Stimulated activated memory B cell treated with anti-CD40 and anti-IgM and Interleukin-4, amounts not matched to agents 10 μg/mL and 1 μg/mL and 100 μg/mL, for 72 hours (primary cell): ENCODE results near the gene SUDS3.
"Not testable (repeated sequence)": the region's sequence is repeated elsewhere in the genome, so short reads cannot be mapped to it uniquely, and the experiment has no call there.

ENCODE experiments used
- ATAC-seq: fragments of 150-1000 bp; cut with Tn5 transposase; 2 replicates; pipeline ENCODE4 v1.10.0; 2021
- H3K27ac Mint-ChIP-seq: one replicate; pipeline ENCODE4 v1.8.0; 2022; ENCODE audit warnings: mild to moderate bottlenecking, mixed read lengths
- H3K27me3 Mint-ChIP-seq: one replicate; pipeline ENCODE4 v1.8.0; 2022; ENCODE audit warnings: mixed read lengths
- H3K36me3 Mint-ChIP-seq: one replicate; pipeline ENCODE4 v1.8.0; 2022; ENCODE audit warnings: mixed read lengths
- H3K4me1 Mint-ChIP-seq: one replicate; pipeline ENCODE4 v1.8.0; 2022; ENCODE audit warnings: mixed read lengths
- H3K4me3 Mint-ChIP-seq: one replicate; pipeline ENCODE4 v1.8.0; 2022; ENCODE audit warnings: mild to moderate bottlenecking, moderate library complexity, mixed read lengths
- H3K9me3 Mint-ChIP-seq: one replicate; pipeline ENCODE4 v1.8.0; 2022; ENCODE audit warnings: mixed read lengths

The SUDS3 gene

GRCh38 chr12:118402251-118402650, 25.9 kb downstream of the SUDS3 start:
- Mint-ChIP-seq H3K4me3 (no peak overlapping the region), H3K4me1 (no peaks in the 10 kb centered on the region), H3K36me3 (peaks cover 54% of the 10 kb centered on the region), H3K9me3 (no peaks in the 10 kb centered on the region), H3K27ac (no peak overlapping the region), H3K27me3 (no peaks in the 10 kb centered on the region)
- ATAC-seq = no peak

- Mint-ChIP-seq H3K27ac (no peak overlapping the region), H3K4me1 (no peaks in the 10 kb centered on the region), H3K4me3 (no peak overlapping the region), H3K36me3 (peaks cover 48% of the 10 kb centered on the region), H3K9me3 (no peaks in the 10 kb centered on the region), H3K27me3 (no peaks in the 10 kb centered on the region)
- ATAC-seq = no peak
Measured at GRCh38 chr12:118404876-118405521, 28.6 kb downstream of the SUDS3 start.

GRCh38 chr12:118408241-118408640, 31.9 kb downstream of the SUDS3 start:
- H3K4me1 Mint-ChIP-seq, H3K27ac Mint-ChIP-seq, ATAC-seq, H3K9me3 Mint-ChIP-seq, H3K4me3 Mint-ChIP-seq, H3K27me3 Mint-ChIP-seq: not testable (repeated sequence)
- H3K36me3 Mint-ChIP-seq = peaks cover 48% of the 10 kb centered on the region

DNA sequence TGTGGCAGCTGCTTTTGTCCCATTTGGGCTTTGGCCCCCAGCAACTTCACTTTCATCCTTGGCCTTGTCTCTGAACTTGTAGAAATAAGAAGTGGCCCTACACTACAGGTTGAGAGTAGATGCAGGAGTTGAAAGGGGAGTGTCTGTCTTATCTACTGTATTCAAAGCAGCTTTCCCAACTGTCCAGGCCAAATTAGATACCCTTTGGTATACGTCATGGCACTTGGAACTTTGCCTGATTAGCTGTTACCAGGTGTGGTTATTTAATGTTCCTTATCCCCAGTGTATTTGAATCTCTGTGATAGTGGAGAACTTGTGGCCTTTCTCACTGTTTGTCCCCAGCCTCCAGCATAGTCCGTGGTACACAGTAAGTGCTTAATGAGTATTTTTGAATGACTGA, 33.5 kb downstream of the SUDS3 start:
- no peak for ATAC-seq
- no peaks in the 10 kb centered on the region for H3K9me3 Mint-ChIP-seq
- H3K4me3 Mint-ChIP-seq = no peak overlapping the region
- no peaks in the 10 kb centered on the region for H3K4me1 Mint-ChIP-seq
- H3K27me3 Mint-ChIP-seq = no peaks in the 10 kb centered on the region
- H3K36me3 Mint-ChIP-seq = peaks cover 63% of the 10 kb centered on the region
- no peak overlapping the region for H3K27ac Mint-ChIP-seq

DNA sequence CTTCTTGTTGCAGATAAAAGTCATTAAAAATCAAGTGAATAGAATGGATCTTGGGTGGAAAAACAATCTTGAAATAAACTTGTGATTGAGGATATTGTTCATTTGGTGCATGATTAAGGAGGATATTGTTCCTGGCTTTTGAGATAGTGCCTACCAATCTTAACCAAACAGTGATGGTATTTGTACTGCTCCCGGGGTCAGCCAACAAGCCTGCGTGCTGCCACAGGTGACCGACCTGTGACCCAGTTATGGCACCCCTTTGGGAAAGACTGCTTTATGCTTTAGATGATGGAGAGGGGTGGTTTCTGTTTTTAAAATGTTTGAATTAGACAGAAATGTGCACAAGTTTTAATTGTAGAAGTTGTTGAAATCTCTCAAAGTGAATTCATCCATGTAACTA, 41.6 kb downstream of the SUDS3 start:
- Mint-ChIP-seq H3K9me3 (no peaks in the 10 kb centered on the region), H3K27me3 (no peaks in the 10 kb centered on the region), H3K36me3 (peaks cover 56% of the 10 kb centered on the region), H3K4me3 (no peak overlapping the region), H3K4me1 (no peaks in the 10 kb centered on the region), H3K27ac (no peak overlapping the region)
- ATAC-seq = no peak

DNA sequence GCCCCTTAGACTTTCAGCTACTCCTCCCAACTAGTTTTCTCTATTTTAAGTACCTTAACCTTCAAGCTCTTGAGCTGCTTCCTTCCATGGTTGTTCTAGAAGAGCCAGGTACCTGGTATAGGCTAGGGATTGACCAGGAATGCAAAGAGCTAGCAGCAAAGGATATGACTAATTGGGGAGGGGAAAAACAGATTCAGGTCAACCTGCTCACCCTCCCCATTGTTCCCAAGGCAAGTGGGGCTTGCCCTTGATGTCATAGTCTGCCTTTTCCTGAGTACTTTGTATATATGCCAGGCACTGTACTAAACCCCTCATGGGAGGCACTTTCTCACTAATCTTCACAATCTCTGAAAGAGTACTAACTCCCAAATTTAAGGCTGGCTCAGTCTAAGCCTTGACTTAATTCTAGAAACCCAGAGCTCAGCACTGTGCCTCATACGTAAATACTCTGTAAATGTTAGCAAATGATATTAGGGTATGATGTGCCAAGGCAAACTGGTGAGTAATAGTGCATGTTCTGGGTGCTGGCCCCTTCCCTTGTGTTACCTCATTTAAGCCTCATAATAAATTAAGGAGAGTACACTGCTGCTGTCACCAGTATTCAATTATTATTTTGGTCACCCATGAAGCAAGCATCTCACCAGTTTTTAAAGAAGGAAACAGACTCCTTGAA, 42.2 kb downstream of the SUDS3 start:
- Mint-ChIP-seq H3K27me3 (no peaks in the 10 kb centered on the region), H3K9me3 (no peaks in the 10 kb centered on the region), H3K4me3 (no peak overlapping the region), H3K4me1 (no peaks in the 10 kb centered on the region), H3K36me3 (peaks cover 53% of the 10 kb centered on the region), H3K27ac (no peak overlapping the region)
- ATAC-seq = no peak

DNA sequence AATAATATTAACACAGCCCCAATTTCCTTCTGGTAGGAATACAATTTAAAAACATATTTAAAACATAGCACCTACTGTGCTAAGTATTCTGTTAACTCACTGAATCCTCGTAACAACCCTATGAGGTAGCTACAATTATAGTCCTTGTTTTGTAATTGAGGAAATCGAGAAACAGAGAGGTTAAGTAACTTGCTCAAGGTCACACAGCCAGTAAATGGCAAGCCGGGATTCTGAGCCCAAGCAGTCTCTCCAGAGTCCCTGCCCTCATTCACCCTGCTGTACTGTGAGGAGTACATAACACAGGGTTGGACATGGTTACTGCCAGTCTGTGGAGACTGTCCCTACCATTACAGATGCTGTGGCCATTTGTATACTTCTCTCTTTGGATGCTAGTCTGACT, 44.3 kb downstream of the SUDS3 start:
- no peak overlapping the region for H3K4me3 Mint-ChIP-seq
- peaks cover 7% of the 10 kb centered on the region for H3K4me1 Mint-ChIP-seq
- H3K36me3 Mint-ChIP-seq = peaks cover 39% of the 10 kb centered on the region
- no peak overlapping the region for H3K27ac Mint-ChIP-seq
- no peaks in the 10 kb centered on the region for H3K9me3 Mint-ChIP-seq
- H3K27me3 Mint-ChIP-seq = no peaks in the 10 kb centered on the region
- no peak for ATAC-seq

DNA sequence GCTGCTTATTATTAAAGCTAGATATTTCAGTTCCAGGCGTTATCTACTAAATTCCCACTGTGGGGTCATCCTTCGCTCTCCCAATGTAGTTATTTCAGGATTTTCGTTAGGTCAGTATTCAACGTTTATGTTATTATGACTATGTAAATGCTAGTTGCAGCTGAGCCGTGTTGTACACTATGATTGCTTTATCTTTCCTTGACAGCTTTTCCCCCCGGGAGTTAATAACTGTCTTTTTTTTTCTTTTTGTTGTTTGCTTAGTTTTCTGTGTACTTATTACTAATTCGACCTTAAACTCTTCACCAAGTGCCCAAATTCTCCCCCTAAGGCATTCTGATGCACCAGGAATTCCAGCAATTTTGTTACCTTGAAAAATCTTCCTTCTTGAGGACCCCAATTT, 48.5 kb downstream of the SUDS3 start:
- H3K27me3 Mint-ChIP-seq = no peaks in the 10 kb centered on the region
- no peak for ATAC-seq

DNA sequence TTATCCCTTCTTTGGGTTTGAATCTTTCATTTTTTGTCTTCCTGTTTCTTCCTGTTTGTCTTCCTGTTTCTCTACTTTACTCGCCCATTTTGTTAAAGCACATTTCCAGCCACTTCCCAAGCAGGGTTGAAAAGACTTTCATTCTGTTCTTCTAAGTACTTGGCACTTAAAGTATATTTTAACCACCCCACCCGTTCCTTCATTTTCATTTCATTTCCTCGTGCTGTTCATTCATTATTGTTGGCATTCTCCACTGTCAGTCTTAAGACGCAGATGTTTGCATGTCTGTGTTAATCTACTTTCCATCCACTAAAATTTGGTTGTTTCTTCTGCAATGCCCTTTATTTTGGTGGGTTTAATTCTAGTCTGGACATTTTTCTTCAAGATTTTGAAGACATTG, 49.0 kb downstream of the SUDS3 start:
- peaks cover 7% of the 10 kb centered on the region for H3K4me1 Mint-ChIP-seq
- peaks cover 20% of the 10 kb centered on the region for H3K36me3 Mint-ChIP-seq
- no peaks in the 10 kb centered on the region for H3K9me3 Mint-ChIP-seq
- H3K4me3 Mint-ChIP-seq = no peak overlapping the region
- no peak overlapping the region for H3K27ac Mint-ChIP-seq
- H3K27me3 Mint-ChIP-seq = no peaks in the 10 kb centered on the region
- ATAC-seq = no peak

More for the DNA sequence above, 48.5 kb downstream of the SUDS3 start:
- Mint-ChIP-seq H3K4me3 (no peak overlapping the region), H3K9me3 (no peaks in the 10 kb centered on the region), H3K36me3 (peaks cover 20% of the 10 kb centered on the region), H3K27ac (no peak overlapping the region), H3K4me1 (peaks cover 7% of the 10 kb centered on the region)

GRCh38 chr12:118427819-118428218, 51.5 kb downstream of the SUDS3 start:
- H3K4me3 Mint-ChIP-seq = no peak overlapping the region
- ATAC-seq = no peak
- H3K9me3 Mint-ChIP-seq = no peaks in the 10 kb centered on the region
- no peaks in the 10 kb centered on the region for H3K27me3 Mint-ChIP-seq
- no peak overlapping the region for H3K27ac Mint-ChIP-seq
- peaks cover 20% of the 10 kb centered on the region for H3K36me3 Mint-ChIP-seq
- peaks cover 7% of the 10 kb centered on the region for H3K4me1 Mint-ChIP-seq

GRCh38 chr12:118428643-118429042, 52.3 kb downstream of the SUDS3 start:
- Mint-ChIP-seq H3K27me3 (no peaks in the 10 kb centered on the region), H3K9me3 (peaks cover 3% of the 10 kb centered on the region), H3K36me3 (peaks cover 17% of the 10 kb centered on the region), H3K27ac (no peak overlapping the region), H3K4me3 (no peak overlapping the region), H3K4me1 (peaks cover 7% of the 10 kb centered on the region)
- ATAC-seq = no peak

DNA sequence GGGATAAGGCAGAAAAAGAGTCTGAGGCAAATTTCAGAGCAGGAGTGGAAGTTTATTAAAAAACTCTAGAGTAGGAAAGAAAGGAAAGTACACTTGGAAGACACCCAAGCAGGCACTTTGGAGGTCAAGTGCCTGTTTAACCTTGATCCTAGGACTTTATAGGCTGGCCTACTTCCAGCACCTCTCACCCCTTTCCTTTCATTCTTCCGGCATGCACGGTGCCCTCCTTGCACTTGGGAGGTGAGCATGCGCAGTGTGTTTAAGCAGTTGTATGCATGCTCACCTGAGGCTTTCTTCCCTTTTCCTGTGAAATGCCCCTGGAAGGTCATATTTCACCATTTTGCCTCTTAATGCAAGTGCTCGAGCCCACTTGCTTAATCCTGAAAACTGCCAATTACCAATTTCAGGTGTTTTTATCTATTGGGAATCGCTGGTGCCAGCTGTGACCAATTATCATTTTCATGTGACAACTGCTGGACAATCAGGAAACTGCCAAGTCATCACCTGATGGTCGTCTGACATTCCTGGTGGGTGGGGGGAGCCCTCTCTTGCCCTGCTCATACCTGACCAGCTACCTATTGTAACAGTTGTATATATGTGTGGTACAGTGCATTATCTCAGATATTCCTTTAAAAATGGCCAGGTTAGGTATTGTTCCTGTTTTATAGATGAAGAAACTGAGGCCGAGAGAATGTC, 53.5 kb downstream of the SUDS3 start:
- H3K27me3 Mint-ChIP-seq = no peaks in the 10 kb centered on the region
- ATAC-seq = no peak
- peaks cover 7% of the 10 kb centered on the region for H3K4me1 Mint-ChIP-seq
- peaks cover 4% of the 10 kb centered on the region for H3K9me3 Mint-ChIP-seq
- no peak overlapping the region for H3K4me3 Mint-ChIP-seq
- peaks cover 17% of the 10 kb centered on the region for H3K36me3 Mint-ChIP-seq
- no peak overlapping the region for H3K27ac Mint-ChIP-seq

DNA sequence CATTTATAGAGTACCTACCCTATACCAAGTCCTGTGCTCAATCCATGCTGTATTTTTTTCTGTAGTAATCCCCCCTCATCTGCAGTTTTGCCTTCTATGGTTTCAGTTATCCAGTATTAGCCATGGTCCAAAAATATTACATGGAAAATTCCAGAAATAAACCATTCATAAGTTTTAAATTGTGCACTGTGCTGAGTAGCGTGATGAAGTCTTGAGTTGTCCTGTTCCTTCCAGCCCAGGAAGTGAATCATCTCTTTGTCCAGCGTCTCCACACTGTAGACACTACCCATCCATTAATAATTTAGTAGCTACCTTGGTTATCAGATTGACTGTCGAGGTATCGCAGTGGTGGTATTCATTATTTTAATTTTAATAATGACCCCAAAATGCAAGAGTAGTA, 54.2 kb downstream of the SUDS3 start:
- Mint-ChIP-seq H3K4me3 (no peak overlapping the region), H3K36me3 (peaks cover 10% of the 10 kb centered on the region), H3K9me3 (peaks cover 8% of the 10 kb centered on the region), H3K27me3 (no peaks in the 10 kb centered on the region), H3K4me1 (peaks cover under 1% of the 10 kb centered on the region), H3K27ac (no peak overlapping the region)
- no peak for ATAC-seq

DNA sequence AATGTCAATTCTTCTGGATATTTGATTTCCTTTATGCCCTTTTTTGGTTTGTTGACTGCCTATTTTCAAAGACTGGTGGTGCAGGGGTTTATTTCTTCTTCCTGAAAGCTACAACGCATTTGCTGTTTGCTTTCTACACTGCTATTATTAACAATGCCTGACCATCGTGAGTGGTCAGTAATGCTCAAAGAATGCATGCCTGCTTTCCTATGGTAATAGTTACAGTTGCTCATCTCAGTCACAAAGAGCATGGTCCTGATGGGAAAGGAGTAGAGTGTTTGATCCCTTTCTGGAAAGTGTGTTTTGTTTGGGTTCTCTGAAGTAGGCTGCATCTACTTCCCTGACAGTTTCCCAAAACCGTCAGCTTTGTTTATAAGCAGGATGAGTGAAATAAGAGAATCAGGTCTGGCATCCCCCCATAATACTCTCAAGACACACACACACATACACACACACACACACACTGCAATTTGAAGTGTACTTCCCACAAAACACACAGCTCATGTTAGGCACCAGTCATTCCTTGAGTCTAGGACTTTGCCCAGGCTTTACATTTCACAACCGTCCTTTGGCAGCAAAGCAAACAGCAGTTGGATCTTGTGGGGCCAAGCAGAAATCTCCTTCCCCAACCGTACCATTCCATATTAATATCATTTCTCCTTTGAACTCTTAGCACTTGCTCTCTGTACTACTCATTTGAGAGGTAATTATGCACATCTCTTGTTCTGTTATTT, 56.6 kb downstream of the SUDS3 start:
- Mint-ChIP-seq H3K4me1 (no peaks in the 10 kb centered on the region), H3K27ac (no peak overlapping the region), H3K9me3 (peaks cover 8% of the 10 kb centered on the region), H3K27me3 (peaks cover 12% of the 10 kb centered on the region), H3K36me3 (no peaks in the 10 kb centered on the region), H3K4me3 (no peak overlapping the region)
- no peak for ATAC-seq

- H3K36me3 Mint-ChIP-seq = no peaks in the 10 kb centered on the region
- H3K27me3 Mint-ChIP-seq = peaks cover 32% of the 10 kb centered on the region
- no peaks in the 10 kb centered on the region for H3K4me1 Mint-ChIP-seq
- no peak overlapping the region for H3K4me3 Mint-ChIP-seq
- peaks cover 8% of the 10 kb centered on the region for H3K9me3 Mint-ChIP-seq
- no peak overlapping the region for H3K27ac Mint-ChIP-seq
- ATAC-seq = no peak
Measured at GRCh38 chr12:118436002-118436730, 59.8 kb downstream of the SUDS3 start.
